ENCODE results near the gene RHOF.

Gene RHOF

DNA sequence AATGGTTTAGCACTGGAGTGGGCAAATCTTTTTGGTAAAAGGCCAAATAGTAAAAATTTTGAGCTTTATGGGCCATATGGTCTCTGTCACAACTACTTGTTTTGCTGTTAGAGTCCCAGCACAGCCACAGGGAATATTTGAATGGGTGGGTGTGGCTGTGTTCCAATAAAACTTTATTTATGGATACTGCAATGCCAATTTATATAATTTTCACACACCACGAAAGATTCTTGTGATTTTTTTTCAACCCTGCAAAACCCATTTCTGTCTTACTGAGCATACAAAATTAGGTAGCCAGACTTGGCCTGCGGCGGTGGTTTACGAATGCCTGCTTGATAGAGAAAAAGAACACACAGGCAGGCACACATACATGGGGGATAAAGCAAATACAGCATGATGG is 52.6 kb downstream of the RHOF start:
- no peak for FAIRE-seq

DNA sequence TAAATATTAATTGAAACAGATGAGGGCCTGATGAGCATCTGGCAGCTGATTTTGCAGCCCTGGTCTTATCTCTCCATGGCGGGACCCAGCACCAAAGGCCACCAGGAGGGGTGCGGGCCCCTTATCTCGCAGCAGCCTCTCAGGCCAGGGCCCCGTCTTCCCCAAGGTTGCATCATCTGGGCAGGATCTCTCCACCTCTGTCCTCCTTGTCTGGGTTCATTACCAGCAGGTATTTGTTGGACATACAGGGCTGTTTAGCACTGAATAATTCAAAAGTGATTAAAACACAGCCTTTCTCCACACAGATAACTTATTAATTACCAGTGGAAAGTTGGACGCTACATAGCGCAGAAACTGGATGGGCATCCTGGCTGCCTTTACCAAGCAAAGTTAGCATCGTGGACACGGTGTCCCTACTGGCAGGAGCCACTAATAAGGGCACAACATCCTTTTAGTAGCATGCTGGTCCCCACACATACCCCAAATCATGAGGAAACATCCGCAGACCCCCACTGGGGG is 55.1 kb downstream of the RHOF start:
- no peak for FAIRE-seq

DNA sequence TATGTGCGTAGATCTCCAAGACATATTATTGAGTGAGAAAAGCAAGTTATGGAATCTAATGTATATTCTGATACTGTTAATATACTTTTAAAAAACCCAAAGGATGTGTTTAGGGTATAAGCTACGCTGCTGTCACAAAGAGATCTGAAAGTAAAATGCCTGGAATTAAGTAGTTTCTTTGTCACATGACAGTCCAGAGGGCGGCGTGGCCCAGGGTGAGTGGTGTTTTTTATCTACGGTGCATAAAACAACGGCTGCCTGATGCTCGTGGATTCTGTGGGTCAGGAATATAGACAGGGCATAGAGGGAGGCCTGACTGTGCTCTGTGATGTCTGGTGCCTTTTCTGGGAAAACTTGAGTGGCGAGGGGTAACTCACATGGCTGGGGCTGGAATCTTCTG is 59.6 kb downstream of the RHOF start:
- FAIRE-seq = no peak

DNA sequence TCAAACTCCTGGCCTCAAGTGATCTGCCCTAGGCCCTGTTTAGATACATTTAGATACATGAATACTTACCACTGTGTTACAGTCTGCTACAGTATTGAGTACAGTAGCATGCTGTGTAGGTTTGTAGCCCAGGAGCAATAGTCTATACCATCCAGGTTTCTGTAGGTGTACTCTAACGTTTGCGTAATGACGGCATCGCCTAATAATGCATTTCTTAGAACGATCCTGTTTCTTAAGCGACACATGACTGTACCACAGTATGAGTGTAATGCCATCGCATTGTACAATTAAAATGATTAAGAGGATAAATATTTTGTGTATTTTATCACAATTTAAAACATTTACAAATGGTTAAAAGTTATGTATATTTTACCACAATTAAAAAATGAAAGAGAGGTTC is 62.0 kb downstream of the RHOF start:
- FAIRE-seq = no peak

DNA sequence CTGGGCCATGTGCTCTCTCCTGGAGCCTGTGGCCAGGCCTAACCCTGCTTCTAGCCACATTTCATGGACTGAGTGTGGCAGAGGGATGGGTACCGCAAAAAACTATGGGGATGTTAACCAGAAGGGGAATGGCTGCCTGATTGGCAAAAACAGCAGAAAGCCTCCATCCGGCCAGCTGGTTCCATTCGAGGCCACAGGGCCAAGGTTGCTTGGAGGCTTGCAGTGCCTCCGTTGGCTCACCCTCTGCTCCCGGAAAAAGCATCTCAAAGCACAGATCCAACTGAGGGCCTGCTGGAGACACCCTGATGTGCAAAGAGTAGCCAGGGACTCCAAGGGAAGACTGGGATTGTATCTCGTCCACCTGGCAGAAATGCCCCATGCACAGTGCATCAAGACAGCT is 64.5 kb downstream of the RHOF start:
- no peak for FAIRE-seq
